ENCODE data around the gene MDFIC2.

The MDFIC2 gene

DNA sequence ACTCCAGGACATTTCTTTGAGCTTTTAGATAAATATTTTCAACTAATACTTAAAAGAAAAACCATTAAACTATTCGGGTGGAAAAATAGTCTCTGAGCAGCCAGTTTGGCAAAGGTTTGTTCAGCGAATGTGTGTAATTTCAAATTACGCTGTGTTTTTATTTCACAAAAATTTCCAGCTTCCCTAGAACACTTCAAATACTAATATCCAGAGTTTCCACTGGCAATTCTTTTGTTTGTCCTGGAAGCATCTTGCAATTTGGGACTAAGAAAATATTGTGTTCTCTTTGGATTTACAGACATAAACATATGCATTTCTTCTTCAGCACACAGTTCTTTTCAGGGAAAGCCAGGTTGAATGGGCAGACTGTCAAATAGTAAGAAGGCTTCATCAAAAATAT, 61.9 kb downstream of the MDFIC2 start:
- no peaks in the 10 kb centered on the region for H3K27me3 ChIP-seq (ENCODE audit: control insufficient read depth, insufficient read depth, low read length)
- no peak overlapping the region for H3K4me3 ChIP-seq (ENCODE audit: low read length)
- H3K36me3 ChIP-seq (ENCODE audit: control insufficient read depth, low read depth, low read length) = no peaks in the 10 kb centered on the region
- H3K9me3 ChIP-seq (ENCODE audit: control insufficient read depth, low read depth, low read length) = no peaks in the 10 kb centered on the region
- peaks cover 4% of the 10 kb centered on the region for H3K4me1 ChIP-seq (ENCODE audit: control insufficient read depth, low read depth, low read length)
- H3K9ac ChIP-seq (ENCODE audit: low read length) = no peak overlapping the region
- no peak overlapping the region for H3K27ac ChIP-seq (ENCODE audit: low read length)

DNA sequence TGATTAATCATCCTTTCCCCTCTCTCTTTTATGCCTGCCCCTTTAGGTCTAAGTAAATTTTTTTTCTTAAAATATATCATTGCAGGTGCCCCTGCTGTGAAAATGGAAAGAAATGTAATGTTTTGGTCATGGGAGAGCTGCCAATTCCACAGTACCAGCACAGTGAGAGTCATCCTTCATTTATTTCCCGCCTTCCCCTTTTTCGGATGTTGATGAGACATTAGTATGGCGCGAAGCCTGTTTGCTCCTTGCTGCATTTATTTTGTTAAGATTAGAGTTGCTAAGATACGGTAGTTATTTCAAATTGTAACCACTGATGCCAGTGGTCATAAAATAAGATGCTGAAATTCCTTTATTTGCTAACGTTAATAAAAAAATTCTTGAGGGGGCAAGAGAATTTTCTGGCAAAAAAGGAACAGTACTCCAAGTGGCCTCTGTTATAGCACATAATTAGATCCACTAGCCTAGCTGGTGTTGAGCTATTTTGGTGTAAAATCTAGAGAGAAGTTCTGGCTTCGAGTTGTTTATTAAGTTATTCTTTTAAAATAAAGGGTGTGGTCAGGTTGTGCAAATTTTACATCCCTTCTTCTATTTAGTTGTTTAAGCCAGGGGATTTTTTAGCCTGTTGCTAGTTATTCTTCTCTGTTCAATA, 62.8 kb downstream of the MDFIC2 start:
- no peak overlapping the region for H3K4me3 ChIP-seq (ENCODE audit: low read length)
- no peak overlapping the region for H3K27ac ChIP-seq (ENCODE audit: low read length)
- H3K9me3 ChIP-seq (ENCODE audit: control insufficient read depth, low read depth, low read length) = no peaks in the 10 kb centered on the region
- H3K36me3 ChIP-seq (ENCODE audit: control insufficient read depth, low read depth, low read length) = no peaks in the 10 kb centered on the region
- no peak overlapping the region for H3K9ac ChIP-seq (ENCODE audit: low read length)
- H3K27me3 ChIP-seq (ENCODE audit: control insufficient read depth, insufficient read depth, low read length) = no peaks in the 10 kb centered on the region
- peaks cover 4% of the 10 kb centered on the region for H3K4me1 ChIP-seq (ENCODE audit: control insufficient read depth, low read depth, low read length)

DNA sequence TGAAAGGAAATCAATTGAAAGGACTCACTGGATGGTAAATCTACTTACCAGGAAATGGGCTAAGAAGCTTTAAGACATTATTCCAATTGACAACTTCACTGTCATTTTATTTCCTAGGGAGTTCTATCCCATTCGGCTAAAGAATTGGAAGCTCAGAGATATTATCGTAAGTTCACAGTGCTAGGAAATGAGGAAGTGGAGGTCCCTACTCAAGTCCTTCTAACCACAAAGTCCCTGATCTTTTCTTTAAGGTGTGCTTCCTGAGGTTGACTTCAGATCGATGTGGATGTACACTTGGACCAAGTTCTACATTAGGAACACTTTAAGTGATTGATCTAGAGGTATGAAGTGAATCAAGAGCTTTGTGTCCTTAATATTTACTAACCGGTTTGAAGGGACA, 63.6 kb downstream of the MDFIC2 start:
- H3K27ac ChIP-seq (ENCODE audit: low read length) = no peak overlapping the region
- no peak overlapping the region for H3K9ac ChIP-seq (ENCODE audit: low read length)
- H3K27me3 ChIP-seq (ENCODE audit: control insufficient read depth, insufficient read depth, low read length) = no peaks in the 10 kb centered on the region
- H3K9me3 ChIP-seq (ENCODE audit: control insufficient read depth, low read depth, low read length) = no peaks in the 10 kb centered on the region
- H3K4me1 ChIP-seq (ENCODE audit: control insufficient read depth, low read depth, low read length) = peaks cover 4% of the 10 kb centered on the region
- no peak overlapping the region for H3K4me3 ChIP-seq (ENCODE audit: low read length)
- H3K36me3 ChIP-seq (ENCODE audit: control insufficient read depth, low read depth, low read length) = no peaks in the 10 kb centered on the region

DNA sequence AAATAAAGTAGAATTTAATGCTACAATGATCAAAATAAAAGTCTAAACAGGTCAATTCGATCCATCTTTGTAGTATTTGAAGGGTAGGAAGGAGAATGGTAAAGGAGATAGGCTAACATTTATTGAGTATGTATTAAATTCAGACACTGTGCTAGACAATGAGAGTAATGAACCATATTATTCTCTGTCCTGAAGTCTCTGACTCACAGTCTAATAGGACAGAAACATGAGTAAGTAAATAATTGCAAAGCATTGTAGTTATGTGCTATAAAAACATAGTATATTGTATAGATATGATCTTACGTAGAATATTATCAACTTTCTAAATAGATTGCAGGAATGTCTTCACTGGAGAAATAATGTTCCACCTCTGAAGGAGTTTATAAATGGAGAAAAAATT, 64.5 kb downstream of the MDFIC2 start:
- Histone ChIP-seq H3K4me3 (ENCODE audit: low read length) (no peak overlapping the region), H3K4me1 (ENCODE audit: control insufficient read depth, low read depth, low read length) (peaks cover 4% of the 10 kb centered on the region), H3K9me3 (ENCODE audit: control insufficient read depth, low read depth, low read length) (no peaks in the 10 kb centered on the region), H3K27me3 (ENCODE audit: control insufficient read depth, insufficient read depth, low read length) (no peaks in the 10 kb centered on the region), H3K9ac (ENCODE audit: low read length) (no peak overlapping the region), H3K36me3 (ENCODE audit: control insufficient read depth, low read depth, low read length) (no peaks in the 10 kb centered on the region), H3K27ac (ENCODE audit: low read length) (no peak overlapping the region)

DNA sequence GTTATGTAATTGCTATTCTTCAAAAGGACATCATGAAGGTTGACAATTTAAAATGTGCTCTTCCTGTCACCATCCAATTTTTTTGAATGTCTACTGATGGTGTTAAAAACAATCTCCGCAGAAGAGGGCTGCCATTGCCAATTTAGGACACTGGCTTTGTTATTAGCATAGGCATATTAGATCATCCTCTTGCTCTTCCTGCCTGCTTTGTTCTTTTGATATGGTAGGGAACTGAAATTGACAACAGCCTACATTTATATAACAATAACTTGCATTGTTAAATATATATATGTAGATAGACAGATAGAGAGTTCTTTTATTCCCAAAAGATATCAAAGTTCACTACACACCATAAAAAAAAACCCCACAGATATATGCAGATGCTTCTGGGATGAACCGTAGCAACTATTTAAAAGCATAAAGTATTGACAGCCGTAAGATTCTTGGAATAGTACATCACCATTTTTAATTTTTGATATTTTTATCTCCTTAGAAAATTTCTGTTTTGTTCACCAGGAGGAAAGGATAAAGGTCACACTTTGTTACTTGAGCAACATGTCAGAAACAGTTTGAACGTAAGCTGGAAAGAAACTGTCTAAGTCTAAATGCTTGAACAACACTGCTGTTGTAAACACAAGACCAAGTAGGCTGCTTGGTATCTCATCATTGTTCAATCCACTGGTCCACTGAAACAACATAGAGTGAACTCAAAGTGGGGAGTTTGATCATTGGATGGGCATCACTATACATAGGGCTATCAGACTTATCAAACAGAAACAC, 66.5 kb downstream of the MDFIC2 start:
- Histone ChIP-seq H3K27me3 (ENCODE audit: control insufficient read depth, insufficient read depth, low read length) (no peaks in the 10 kb centered on the region), H3K9me3 (ENCODE audit: control insufficient read depth, low read depth, low read length) (no peaks in the 10 kb centered on the region), H3K27ac (ENCODE audit: low read length) (no peak overlapping the region), H3K4me1 (ENCODE audit: control insufficient read depth, low read depth, low read length) (peaks cover 4% of the 10 kb centered on the region), H3K4me3 (ENCODE audit: low read length) (no peak overlapping the region), H3K9ac (ENCODE audit: low read length) (no peak overlapping the region), H3K36me3 (ENCODE audit: control insufficient read depth, low read depth, low read length) (no peaks in the 10 kb centered on the region)

DNA sequence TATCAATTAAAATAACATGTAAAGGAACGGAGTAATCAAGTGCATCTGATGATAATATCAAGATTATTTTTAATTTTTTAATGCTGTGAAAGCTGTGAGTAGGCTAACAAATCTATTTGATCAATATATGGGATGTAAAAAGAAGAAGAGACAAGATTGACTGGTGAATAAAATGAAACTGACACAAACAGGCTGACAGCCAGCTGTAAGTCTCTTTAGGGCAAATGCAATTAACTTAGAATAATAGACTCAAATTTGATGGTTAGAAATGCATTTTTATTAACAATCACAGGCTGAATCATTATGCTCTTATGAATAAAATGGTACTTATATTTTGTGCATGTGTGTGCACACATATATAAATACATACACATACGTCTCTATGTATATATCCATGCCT, 68.0 kb downstream of the MDFIC2 start:
- no peak overlapping the region for H3K9ac ChIP-seq (ENCODE audit: low read length)
- peaks cover 4% of the 10 kb centered on the region for H3K4me1 ChIP-seq (ENCODE audit: control insufficient read depth, low read depth, low read length)
- H3K27ac ChIP-seq (ENCODE audit: low read length) = no peak overlapping the region
- no peaks in the 10 kb centered on the region for H3K9me3 ChIP-seq (ENCODE audit: control insufficient read depth, low read depth, low read length)
- no peaks in the 10 kb centered on the region for H3K36me3 ChIP-seq (ENCODE audit: control insufficient read depth, low read depth, low read length)
- no peaks in the 10 kb centered on the region for H3K27me3 ChIP-seq (ENCODE audit: control insufficient read depth, insufficient read depth, low read length)
- H3K4me3 ChIP-seq (ENCODE audit: low read length) = no peak overlapping the region

DNA sequence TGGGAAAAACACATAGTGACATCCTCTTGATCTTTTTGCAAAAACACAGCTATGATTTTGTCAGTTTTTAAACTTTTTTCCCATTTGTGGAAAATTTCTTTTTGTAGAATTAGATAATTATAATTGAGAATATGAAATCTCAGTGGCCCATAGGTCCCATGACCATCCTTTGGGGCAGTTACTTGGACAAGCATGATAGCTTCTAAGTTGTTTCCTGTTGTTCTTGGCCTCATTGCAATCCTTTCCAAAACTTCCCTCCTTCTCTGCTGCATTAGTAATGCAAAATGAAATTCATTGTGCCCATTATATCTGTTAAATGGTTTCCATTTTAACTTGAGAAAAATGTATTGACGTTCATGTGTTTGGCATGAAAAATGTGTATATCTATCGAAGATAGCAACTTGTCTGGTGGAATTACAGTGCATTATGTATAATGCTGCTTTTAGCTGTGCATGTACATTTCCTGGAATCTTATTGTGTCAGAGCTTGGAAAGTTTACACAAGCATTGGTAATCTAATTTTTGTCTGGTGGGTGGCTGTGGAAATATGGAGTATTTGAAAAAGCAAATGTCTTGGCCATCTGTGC, 70.0 kb downstream of the MDFIC2 start:
- Histone ChIP-seq H3K4me1 (ENCODE audit: control insufficient read depth, low read depth, low read length) (peaks cover 4% of the 10 kb centered on the region), H3K9me3 (ENCODE audit: control insufficient read depth, low read depth, low read length) (no peaks in the 10 kb centered on the region), H3K4me3 (ENCODE audit: low read length) (no peak overlapping the region), H3K9ac (ENCODE audit: low read length) (no peak overlapping the region), H3K27me3 (ENCODE audit: control insufficient read depth, insufficient read depth, low read length) (no peaks in the 10 kb centered on the region), H3K27ac (ENCODE audit: low read length) (no peak overlapping the region), H3K36me3 (ENCODE audit: control insufficient read depth, low read depth, low read length) (no peaks in the 10 kb centered on the region)

DNA sequence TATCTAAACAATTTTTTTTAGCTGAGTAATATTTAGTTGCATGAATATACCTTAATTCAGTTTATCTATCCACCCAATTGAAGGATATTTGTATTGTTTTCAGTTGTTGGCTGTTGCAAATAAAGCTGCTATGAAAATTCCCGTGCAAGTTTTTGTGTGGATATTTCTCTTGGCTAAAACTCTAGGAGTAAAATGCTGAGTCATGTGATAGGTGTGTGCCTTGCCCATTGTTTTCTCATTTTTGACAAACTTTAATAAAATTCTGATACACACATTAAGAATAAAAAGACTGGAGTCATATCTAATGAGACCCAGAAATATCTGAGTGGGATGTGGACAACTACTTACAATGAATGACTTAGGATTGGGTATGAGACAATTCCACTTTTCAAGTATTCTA, 78.6 kb downstream of the MDFIC2 start:
- no peak overlapping the region for H3K9ac ChIP-seq (ENCODE audit: low read length)
- no peak overlapping the region for H3K4me3 ChIP-seq (ENCODE audit: low read length)
- H3K27me3 ChIP-seq (ENCODE audit: control insufficient read depth, insufficient read depth, low read length) = no peaks in the 10 kb centered on the region
- H3K27ac ChIP-seq (ENCODE audit: low read length) = no peak overlapping the region
- H3K36me3 ChIP-seq (ENCODE audit: control insufficient read depth, low read depth, low read length) = no peaks in the 10 kb centered on the region
- no peaks in the 10 kb centered on the region for H3K4me1 ChIP-seq (ENCODE audit: control insufficient read depth, low read depth, low read length)
- H3K9me3 ChIP-seq (ENCODE audit: control insufficient read depth, low read depth, low read length) = no peaks in the 10 kb centered on the region

DNA sequence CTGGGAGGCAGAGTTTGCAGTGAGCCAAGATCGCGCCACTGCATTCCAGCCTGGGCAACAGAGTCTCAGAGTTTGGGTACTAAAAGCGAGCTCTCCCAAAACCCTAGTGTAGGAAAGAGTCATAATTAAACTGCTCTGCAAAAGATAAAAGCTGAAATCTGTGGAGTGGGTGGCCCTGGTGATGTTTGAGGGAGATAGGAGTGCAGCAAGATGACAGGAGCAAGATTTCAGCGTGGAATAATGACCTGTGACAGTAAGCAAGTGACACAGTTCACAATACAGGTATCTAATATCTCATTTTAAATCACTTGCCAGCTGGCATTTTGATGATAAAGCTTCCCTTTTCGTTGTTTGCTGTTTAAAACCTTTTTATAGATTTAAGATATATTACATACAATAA, 79.3 kb downstream of the MDFIC2 start:
- Histone ChIP-seq H3K4me1 (ENCODE audit: control insufficient read depth, low read depth, low read length) (no peaks in the 10 kb centered on the region), H3K9ac (ENCODE audit: low read length) (no peak overlapping the region), H3K4me3 (ENCODE audit: low read length) (no peak overlapping the region), H3K27me3 (ENCODE audit: control insufficient read depth, insufficient read depth, low read length) (no peaks in the 10 kb centered on the region), H3K27ac (ENCODE audit: low read length) (no peak overlapping the region), H3K36me3 (ENCODE audit: control insufficient read depth, low read depth, low read length) (no peaks in the 10 kb centered on the region), H3K9me3 (ENCODE audit: control insufficient read depth, low read depth, low read length) (no peaks in the 10 kb centered on the region)

DNA sequence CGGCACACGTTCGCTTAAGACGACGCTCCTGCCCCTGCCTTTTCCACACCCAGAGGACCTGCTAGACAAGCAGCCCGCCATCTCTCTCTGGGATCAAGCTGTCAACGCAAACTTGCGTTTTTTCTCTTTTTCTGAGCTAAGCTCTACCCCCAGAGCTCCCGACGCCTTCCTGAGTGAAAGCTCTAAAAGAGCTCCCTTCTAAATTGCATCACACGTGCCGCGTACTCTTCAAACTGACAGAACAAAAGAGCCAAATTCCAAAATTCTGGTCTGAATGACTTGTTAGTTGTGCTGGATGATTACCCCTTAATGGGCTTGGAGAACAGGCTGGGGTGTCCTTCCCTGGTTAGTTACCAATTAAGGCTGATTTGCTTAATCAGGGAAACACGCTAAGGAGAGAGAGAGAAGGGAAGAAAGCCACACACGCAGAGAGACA, 81.2 kb downstream of the MDFIC2 start:
- Histone ChIP-seq H3K9ac (ENCODE audit: low read length) (no peak overlapping the region), H3K9me3 (ENCODE audit: control insufficient read depth, low read depth, low read length) (no peaks in the 10 kb centered on the region), H3K36me3 (ENCODE audit: control insufficient read depth, low read depth, low read length) (no peaks in the 10 kb centered on the region), H3K4me1 (ENCODE audit: control insufficient read depth, low read depth, low read length) (no peaks in the 10 kb centered on the region), H3K4me3 (ENCODE audit: low read length) (no peak overlapping the region), H3K27ac (ENCODE audit: low read length) (no peak overlapping the region), H3K27me3 (ENCODE audit: control insufficient read depth, insufficient read depth, low read length) (no peaks in the 10 kb centered on the region)

DNA sequence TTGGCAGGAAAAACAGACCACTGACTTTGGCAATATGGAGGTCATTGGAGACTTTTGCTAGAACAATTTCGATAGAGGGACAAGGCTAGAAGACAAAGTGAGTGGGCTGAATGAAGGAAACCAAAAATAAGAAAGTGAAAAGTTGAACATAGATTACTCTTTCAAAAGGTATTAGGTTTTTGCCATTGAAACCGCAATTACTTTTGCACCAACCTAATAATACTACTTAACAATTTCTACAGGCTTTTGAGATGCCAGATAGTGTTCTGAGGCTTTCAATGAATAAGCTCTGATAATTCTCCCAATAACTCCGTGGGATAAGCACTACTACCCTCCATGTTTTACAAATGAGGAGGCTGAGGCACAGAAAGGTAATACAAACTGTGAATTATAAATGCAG, 85.0 kb downstream of the MDFIC2 start:
- Histone ChIP-seq H3K9ac (ENCODE audit: low read length) (no peak overlapping the region), H3K27me3 (ENCODE audit: control insufficient read depth, insufficient read depth, low read length) (no peaks in the 10 kb centered on the region), H3K4me3 (ENCODE audit: low read length) (no peak overlapping the region), H3K4me1 (ENCODE audit: control insufficient read depth, low read depth, low read length) (no peaks in the 10 kb centered on the region), H3K36me3 (ENCODE audit: control insufficient read depth, low read depth, low read length) (no peaks in the 10 kb centered on the region), H3K9me3 (ENCODE audit: control insufficient read depth, low read depth, low read length) (no peaks in the 10 kb centered on the region), H3K27ac (ENCODE audit: low read length) (no peak overlapping the region)

DNA sequence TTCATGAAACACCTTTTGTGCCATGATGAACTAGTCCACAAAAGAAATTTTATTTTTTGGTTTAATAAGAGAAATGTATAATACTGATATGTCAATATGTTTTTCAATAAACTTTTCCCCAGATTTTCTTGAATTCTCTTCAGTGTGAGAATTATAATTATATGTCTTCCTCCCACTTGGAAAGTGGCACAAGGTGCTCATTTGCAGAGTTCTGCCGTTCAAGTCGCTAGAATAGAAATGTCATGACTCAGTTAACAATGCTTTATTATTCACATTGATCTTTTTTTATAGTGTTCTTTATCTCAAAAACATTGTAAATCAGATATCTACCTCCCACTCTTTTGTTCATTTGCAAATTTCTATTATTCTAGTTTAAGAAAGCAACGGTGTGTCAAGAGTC, 87.3 kb downstream of the MDFIC2 start:
- no peaks in the 10 kb centered on the region for H3K9me3 ChIP-seq (ENCODE audit: control insufficient read depth, low read depth, low read length)
- no peaks in the 10 kb centered on the region for H3K27me3 ChIP-seq (ENCODE audit: control insufficient read depth, insufficient read depth, low read length)
- no peaks in the 10 kb centered on the region for H3K4me1 ChIP-seq (ENCODE audit: control insufficient read depth, low read depth, low read length)
- no peak overlapping the region for H3K4me3 ChIP-seq (ENCODE audit: low read length)
- H3K36me3 ChIP-seq (ENCODE audit: control insufficient read depth, low read depth, low read length) = no peaks in the 10 kb centered on the region
- no peak overlapping the region for H3K27ac ChIP-seq (ENCODE audit: low read length)
- no peak overlapping the region for H3K9ac ChIP-seq (ENCODE audit: low read length)
